Measurements from ENCODE around the gene CCNY.
"Not testable (repeated sequence)": the region's sequence is repeated elsewhere in the genome, so short reads cannot be mapped to it uniquely, and the experiment has no call there.

Gene CCNY

DNA sequence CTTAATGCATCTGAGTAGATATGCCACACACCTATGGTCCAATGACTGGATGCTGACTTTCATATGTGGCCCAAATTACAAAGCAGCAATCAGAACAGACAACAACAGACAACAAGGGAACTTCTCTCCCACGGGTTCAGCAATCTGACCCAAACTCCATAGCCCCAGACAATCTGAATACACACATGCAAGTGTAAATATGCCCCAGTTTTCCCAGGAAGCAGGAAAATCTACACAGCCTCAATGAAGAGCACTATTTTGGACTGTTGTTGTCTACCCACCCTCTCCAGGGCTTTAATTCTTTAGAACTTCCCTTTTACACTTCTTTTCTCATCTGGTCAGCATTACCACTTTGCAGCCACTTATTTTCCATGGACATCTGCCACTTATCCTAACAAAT lies 2.0 kb upstream of the CCNY start:
- no peak for DNase-seq

DNA sequence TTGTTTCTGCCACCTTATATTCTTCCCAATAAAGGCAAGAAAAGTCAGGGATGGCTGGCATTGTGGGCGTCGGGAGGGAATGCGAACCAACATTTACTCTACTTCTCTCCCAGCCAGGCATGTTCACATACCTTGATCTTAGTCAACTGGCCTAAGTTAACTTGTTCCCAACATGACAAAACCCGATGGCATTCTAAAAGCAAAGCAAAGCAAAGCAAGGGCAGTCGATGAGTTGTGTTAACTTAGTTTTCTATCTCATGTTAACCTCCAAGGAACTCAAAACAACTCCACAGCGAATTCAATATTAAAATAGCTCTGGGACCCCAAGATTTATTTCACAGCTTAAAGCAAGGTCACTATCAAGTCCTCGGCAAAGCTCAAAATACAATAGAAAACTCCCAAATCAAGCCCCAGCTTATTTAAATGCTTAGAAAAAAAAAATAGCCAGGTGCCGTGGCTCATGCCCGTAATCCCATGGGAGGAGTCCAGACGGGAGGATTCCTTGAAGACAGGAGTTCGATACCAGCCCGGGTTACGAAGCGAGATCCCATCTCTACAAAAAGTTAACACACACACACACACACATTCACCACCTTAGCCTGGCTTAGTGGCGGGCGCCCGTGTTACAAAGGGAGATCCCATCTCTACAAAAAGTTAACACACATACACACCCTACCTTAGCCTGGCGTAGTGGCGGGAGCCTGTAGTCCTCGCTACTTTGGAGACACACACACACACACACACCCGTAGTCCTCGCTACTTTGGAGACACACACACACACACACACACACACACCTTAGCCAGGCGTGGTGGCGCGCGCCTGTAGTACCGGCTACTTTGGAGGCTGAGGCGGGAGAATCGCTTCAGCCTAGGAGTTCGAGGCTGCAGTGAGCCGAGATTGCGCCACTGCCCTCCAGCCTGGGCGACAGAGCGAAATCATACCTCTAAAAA lies 901 bp upstream of the CCNY start:
- DNase-seq = no peak

DNA sequence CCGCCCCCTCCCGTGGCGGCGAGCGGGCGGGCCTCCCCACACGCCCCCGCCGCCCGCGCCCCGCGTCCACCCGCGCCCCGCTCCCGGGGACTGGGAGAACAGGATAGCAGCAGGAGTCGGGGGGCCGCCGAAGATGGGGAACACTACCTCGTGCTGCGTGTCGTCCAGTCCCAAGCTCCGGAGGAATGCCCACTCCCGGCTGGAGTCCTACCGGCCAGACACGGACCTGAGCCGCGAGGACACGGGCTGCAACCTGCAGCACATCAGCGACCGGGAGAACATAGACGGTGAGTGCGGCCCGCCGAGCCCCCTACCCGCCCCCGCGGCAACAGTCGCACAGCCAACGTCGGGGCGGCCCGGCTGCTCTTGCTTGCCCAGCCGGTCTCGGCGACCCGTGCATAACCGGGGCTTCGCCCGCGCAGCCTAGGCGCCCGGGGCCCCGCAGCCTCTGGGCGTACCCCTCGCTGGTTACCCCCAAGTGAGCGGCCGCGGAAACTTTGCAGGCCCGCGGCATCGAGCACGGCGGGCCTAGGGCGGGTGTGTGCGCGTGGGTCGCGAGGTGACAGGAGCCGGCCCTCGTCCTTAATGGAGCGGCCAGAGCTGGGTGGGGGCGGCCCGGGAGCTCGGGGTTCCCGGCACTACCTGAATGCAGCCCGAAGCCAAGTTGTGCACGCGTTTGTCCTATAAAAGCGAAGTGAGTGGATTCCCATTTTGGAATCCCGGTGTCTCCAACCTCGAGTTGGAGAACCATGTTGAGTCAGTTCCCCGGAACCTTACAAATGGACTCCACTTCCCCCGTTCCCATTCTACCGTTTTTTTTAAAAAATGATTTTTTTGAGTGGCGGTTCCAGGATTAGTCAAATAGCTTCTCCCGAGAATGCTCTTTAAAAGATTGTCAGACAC lies 863 bp downstream of the CCNY start:
- DNase-seq = no peak

DNA sequence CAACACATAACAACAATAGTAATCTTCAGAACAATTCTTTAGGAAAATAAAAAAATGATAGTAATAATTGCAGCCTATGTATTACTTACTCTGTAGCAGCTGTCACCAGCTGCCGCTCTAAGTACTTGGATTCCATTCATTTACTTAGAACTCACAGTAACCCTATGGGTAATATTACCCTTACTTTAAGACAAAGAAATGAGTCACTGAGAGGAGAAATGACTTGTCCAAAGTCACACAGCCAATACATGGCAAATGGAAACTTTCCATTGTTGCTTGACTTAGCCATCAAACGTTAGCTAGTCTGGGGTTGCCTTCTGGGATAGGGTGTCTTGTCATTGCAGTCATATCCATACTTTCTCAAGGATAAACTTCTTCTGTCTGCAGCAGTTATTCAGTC lies 3.6 kb downstream of the CCNY start:
- DNase-seq = no peak

DNA sequence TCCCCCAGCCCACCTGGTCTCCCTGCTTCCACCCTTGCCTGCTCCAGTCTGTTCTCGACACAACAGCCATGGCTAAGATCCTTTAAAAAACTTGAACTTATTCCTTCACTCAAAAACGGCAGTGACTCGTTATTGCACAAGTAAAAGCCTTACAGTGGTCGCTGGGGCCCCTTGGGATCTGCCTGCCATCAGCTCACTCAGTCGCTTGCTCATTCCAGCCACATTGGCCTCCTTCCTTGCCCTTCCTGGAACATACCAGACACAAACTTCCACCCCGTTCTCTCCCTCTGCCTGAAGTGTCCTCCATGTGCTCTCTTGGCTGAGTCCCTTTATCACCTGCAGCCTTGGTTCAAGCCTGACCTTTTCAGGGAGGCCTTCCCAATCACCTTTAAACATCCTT lies 4.7 kb downstream of the CCNY start:
- DNase-seq = peak; percentile 31

DNA sequence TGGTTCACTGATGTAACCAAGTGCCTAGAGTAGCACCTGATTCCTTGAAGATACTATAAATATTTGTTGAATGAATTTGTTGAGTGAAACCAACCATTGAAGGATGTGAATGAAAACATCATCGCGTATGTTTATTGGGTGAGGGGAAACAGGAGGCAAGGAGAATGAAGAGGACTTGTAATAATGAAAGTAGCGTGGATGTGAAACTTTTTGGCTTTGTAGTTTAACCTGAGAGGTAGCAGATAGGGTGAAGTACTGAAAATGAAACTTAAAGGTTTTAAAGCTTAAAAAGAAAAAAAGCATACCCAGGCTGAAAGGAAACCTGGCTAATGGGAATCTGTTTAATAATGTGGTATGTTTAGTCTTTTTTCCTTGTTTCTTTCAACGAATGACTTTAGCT lies 5.2 kb downstream of the CCNY start:
- no peak for DNase-seq

DNA sequence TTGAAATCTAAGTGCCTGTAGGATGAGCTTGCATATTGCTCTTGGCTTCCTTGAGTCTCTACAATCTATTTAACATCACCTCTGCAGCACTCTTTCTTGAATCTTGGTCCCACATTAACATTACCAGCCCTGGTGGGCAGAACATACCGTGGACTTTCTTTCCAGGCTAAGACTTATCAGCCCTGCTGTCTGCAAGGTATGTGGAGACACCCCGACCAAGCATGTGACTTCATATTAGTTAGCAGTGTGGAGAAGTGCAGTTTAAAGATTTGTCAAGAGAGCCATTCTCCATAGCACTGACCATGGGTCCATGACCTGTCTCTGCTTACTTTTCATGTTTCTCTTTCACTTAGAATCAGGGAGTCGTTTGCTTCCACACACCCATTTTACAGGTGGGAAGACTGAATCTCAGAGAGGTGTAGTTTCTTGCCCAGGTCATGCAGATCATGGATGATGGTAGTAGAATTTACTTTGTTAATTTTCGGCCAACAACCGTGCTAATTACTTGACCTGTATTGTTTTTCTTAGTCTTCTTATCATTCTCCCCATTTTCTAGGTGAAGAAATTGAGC lies 6.0 kb downstream of the CCNY start:
- no peak for DNase-seq

DNA sequence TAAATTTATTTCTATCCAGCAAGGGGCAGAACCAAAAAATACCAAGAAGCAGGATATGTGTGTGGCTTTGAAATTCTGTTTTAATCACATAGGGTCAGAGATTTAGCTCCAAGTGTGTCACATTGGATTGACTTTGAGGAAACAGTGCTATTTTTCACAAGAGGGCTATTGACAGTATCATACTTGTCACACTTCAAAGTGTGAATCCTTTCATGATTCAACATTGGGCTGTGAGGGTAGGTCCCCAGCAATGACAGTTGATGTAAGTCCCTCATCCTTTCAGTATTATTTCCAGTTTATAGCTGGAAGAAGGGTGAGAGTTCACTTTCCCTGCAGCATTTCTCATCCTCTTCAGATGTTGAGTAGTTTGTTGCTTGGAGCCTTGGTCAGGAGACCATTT lies 7.4 kb downstream of the CCNY start:
- DNase-seq = no peak

DNA sequence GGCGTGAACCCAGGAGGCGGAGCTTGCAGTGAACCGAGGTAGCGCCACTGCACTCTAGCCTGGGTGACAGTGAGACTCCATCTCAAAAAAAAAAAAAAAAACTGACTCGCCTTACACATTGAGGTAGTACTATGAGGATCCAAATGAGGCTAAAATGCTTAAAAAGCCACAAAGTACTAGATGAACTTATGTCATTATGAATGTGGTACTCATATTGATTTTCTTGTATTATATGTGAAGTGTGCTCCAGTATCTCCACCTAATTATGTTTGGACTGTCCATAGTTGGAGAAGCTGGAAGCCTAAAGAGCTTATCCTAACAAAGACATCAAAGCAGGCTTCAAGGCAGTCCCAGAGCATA lies 9.1 kb downstream of the CCNY start:
- no peak for DNase-seq

DNA sequence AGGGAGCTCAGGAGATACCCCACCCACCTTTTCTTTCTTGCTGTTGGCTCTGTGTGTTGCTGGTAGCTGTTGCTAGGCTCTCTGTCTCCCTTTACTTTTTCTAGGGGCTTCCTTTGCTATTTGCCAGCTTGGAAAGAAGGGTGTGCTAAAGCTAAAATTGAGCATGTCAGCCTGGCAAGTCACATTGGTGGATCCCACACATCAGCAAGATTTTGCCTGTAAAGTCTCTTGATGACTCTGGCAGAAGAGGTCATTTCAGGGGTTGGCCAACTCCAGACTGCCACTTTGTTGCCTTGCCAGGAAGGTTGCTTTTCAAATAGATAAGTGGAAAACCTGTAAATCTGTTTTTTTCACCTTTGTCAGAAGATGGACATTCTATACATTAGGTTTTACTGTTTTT lies 9.9 kb downstream of the CCNY start:
- no peak for DNase-seq

DNA sequence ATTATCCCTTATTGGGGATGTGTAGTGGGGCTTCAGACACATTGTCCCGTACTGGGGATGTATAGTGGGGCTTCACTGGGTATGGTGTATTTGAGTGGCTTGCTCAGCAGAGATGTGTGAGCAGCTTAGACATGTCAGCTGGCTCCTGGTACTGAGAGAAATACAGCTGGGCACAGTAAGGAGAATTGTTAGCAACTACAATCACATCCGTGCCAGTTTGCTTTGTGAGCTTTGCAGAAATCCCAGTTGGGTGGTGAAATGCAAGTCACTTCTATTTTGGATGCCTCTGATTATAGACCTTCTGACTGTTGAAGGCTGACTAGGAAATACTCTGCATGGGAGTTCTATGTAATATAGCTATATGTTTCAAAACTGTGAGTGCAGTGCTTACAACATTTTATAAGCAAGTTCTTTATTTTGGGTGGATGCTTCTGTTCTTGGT lies 10.8 kb downstream of the CCNY start:
- no peak for DNase-seq

DNA sequence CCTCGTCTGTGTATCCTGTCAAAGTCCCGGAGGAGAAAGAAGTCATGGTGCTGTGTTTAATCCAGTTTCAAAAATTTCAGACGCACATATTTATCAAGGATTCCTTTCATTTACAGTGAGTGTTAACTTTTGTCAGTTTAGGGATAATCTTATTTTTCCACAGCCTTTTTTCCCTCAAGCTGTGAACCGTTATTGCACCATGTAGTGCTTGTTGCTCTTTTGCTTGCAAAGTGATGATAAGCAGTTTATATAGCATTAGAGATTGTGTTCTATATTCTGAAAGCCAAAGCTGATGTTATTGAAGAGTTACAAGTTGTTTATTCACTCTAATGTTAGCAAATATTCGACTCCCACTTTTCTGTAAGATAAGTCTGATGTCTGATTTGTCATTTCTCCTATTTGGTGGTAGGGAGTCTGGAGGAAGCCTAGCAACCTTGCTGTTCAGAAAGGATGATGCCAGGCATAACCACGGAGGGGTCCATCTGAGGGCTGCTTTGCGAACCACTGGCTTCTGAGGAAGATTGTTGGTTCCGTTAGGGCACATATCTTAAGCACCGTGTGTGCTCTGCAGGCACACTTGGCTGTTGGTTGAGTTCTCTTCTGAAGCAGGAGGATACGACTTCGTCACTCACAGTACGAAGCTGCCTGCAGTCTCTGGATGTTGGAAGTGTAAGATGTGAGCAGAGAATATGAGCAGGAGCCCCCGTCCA lies 11.7 kb downstream of the CCNY start:
- no peak for DNase-seq

DNA sequence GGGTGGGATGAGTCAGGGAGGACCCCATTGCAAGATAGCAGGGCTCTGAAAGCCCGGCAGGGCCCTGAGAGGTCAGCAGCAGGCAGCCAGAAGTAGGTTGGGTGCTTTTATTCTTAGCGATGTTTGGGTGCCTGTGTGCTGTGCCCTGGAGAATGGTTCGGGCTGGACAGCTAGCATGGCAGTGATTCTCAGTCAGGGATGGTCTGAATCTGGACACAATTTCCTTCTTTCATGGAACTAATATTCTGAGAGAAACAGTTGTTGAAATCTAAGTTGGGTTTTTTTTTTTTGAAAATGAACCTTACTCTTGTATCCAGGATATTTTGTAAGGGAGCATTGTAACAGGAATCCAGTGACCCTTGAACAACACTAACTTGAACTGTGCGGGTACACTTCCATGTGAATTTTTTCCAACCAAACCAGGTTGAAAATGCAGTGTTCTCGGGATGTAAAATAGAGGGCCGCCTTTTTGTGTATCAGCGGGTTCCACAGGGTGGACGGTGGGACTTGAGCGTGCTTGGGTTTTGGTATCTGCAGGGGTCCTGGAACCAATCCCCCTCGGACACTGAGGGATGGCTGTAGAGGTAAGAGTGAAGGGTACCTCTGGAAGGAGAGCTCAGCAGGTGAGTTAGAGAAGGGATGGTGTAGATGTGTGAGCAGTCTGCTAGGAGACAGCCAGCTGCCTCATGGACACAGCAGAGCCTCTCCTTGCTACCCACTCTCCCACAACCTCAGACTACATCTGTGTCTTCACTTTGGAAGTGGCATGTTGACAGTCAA lies 12.5 kb downstream of the CCNY start:
- DNase-seq = no peak

DNA sequence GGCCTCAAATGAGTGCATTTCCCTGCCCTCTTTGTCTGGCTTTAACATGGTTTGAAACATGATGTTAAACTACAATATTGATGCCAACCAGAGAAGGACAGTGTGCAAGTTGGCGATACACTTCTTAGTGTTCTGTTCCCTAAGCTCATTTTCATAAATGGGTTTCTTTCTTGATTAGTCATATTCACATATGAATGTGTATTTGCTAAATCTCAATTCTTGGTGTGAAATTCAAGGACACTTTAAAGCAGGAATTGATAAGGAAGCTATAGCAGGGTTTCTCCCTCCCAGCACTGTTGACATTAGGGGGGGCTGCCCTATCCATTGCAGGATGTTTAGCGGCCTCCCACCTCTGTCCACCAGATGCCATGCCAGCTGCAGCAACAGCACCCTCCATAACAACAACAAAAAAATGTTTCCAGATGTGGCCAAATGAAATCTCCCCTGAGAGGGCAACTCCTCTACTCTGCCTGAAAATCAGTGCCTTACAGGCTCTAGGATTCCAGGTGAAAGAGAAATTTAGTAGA lies 13.1 kb downstream of the CCNY start:
- no peak for DNase-seq

DNA sequence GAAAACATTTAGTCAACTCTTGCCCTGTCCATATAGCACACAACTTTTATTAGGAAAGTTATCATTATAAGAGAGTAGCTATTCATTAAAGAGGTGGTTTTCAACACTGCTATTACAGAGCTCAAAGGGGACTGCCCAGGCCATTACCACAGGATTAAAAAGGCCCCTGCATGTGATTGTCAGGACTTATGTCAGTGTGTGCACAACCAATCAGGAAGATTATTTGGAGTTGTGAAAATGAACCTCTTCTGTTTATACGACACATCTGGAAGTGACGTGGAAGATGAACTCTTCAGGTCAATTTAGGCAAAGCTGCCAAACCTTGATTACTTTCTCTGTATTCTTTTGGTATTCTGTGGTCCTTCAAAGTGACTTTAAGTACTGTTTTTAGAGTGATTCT lies 14.7 kb downstream of the CCNY start:
- no peak for DNase-seq

DNA sequence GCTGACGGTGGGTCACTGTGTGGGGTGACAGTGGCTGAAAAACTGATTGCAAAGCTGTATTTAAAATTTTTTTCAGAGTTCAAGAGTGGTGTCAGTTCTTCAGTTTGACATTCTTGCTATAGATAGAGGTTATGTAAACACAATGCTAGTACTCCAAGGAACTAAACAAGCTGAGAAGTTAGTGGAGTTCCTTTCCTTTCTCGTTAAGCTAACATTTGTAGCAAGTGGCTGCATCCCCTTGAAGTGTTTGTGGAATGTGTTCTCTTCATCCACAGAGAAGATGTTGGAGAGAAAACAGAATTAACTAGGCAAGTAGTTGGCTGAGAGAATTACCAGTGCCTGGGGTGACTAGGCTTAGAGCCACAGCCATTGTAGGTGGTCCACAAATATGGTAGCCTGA lies 15.8 kb downstream of the CCNY start:
- DNase-seq = no peak

DNA sequence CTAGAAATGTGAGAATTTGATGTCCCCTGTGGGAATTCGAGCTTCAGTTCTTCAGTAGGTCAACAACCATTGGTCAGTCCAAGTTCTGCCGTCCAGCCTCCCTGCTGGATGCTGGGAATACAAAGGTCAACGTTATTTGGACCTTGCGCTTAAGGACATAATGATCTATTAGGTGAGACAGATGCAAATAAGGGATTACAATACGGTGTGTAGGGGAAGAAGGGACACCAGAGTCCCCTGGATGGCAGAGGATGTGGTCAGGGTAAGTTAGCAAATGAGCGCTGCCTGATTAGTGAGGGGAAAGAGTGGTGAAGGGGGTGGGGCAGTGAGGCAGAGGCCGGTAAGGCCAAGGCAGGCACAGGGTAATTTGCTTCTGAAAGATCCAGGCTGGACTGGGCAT lies 16.2 kb downstream of the CCNY start:
- peak; percentile 13 for DNase-seq

DNA sequence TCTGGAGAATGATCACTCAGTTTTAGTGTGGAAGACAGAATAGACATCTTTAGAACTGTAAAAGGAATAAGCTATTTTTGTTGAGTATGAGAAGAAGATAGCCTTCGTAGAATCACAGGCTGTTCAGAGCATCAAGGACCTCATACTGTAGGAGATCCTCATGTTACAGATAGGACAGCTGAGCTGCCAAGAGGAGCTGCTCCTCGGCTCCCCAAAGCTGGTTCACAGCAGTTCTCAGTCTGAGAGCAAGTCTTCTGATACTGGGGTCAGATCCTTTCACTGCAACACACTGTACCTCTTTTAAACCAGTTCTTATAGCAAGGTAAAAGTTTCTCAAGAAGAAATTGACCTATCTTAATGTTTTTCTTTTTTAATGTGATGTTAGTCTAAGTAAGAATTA lies 17.1 kb downstream of the CCNY start:
- DNase-seq = no peak

DNA sequence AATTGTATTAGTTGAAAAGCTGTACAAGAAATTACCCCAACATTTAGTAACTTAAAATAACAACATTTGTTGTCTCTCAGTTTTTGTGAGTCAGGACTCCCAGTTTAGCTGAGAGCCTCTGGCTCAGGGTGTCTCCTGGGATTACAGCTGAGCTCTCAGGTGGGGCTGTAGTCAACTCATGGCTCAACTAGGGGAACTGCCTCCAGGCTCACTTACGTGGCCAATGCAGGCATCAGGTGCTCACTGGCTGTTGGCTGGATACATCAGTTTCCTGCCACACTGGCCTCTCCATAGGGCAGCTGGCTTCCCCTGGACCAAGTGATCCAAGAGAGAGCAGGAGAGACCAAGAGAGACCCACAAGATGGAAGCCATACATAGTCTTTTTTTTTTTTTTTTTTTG lies 17.5 kb downstream of the CCNY start:
- no peak for DNase-seq

DNA sequence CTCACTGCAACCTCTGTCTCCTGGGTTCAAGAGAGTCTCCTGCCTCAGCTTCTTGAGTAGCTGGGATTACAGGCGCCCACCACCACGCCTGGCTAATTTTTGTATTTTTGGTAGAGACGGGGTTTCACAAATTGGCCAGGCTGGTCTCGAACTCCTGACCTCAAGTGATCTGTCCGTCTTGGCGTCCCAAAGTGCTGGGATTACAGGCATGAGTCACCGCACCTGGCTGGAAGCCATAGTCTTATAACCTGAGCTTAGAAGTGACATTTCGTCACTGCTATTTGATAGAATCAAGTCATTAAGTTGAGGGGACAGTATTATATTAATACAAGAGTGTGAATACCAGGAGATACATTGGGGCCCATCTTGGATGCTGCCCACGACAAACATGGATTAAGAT lies 17.9 kb downstream of the CCNY start:
- not testable (repeated sequence) for DNase-seq

DNA sequence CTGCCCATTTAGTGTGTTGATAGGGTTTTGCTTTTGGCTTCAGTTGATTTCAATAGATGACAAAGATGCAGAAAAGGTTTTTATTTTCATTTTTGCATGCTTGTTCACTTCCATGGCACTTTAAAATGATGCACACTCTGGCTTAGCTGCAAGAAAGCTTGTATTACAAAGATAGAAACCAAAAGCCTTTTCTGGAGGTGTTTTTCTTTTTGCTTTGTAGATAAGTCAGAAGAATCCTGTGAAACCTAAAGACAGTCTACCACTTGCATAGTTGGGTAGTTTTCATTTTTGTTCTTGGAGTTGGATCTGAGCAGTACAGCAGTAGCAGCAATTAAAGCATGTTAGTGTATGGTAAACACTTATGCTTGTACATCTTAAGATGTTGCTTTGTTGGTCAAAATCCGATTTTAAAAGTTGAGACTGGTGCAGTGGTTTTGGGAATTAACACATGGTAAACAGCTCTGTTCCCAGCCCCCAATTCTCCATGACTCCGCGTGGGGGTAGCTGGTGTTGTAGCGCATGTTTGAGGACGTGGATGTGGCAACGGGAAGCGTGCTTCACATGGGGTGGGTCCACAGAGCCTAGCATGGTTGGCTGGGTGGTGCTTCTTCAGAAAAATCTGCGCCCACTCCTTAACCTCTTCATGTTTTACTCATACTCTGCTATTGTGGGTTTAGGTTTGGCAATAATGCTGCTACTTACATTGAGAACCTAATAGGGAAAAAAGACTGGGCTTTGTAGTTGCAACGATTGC lies 19.8 kb downstream of the CCNY start:
- peak; percentile 31 for DNase-seq

Measured in MV-4-11 (cell line).